Measurements from ENCODE around the gene RNF32.

Gene RNF32

DNA sequence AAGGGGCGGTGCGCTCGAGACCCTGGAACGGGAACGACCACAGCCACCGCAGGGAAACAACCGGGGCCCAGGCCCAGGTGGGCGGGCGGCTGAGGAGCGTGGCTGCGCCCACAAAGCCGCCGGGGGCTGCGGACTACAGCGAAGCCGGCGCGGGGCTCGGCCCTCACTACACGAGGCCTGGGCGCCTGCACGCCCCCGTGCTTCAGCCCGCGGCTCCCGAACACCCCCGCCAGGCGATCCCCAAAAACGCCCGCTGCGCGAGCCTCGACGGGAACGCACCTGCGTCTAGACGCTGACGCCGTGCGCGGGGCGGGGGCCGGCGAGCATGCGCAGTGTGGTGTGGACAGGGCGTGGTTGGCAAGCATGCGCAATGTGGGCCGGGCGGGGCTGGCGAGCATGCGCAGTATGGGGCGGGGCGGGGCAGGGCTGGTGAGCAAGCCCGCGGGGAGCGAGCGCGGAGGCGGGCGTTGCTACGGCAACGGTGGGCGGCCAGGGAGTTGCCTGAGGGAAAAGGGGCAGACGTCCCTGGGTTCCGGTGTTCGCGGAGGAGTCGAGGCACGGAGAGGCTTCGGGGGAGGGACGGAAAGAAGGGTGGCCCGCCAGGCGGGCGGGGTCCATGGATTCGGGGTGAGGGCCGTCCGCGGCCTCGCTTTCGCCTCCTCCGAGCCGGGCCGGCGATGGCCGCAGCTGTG lies at the start of gene RNF32:
Gene RNF32 (plus strand): TSS at position 518 of the 692 bp plus-strand sequence. CDS start 3,104 bp downstream, outside the sequence.
- peak; percentile 97 to 98 for DNase-seq

DNA sequence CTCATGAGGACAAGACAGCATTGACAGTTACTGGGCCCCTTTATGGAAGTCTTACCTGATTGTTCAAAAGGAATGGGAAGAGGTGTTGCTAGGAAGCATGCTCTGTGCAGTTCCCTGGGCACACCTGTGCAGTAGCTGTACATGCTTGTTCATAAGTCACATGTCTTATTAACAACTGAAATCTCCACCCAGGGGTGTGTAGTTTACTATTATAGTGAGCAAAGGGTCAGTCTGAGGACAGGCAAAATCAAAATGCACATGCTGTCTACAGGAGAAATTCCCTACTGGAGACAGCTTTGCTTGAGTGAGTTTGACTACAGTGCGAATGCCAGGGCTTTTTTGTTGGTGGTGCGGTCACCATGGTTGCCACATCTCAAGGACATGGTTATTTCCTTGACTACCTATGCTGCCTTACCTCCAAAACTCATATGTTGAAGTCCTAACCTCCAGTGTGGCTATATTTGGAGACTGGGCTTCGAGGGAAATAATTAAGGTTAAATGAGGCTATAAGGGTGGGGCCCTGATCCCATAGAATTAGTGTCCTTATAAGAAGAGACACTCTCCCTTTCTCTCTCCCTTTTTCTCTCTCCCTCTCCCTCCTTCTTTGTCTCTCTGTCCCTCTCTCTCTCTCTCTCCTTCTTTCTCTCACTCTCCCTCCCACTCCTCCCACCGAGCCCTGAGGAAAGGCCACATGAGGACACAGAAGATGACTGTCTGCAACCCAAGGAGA lies 48.3 kb upstream of the RNF32 start:
- DNase-seq: no peak

DNA sequence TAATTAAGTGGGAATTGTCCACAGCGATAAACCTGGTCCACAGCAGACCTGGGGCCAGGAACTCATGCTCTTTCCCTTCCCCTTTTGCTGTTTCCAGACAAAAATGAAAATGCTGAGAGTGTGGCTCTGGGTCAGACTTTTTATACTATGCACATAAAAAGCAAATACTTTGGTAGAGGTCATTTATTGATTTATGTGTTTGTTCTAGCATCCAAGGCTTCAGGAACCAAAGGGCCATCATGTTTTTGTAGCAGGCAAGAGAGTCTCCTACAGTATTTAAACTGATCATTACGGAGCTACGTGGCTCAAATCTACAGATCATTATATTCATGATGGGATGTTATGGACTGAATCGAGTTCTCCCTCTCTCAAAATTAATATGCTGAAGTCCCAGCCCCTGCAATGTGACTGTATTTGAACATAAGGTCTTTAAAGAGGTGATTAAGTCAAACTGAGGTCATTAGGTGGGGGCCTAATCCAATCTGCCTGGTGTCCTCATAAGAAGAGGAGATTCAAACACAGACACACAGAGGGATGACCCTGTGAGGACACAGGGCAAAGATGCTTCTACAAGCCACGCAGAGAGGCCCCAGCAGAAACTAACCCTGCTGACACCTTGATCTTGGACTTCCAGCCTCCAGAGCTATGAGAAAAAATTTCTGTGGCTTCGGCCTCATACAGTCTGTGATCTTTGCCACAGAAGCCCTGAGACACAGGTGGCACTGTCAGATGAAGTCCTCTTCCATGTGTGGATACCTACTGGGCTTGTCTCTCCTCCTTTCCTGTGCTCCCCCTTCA lies 46.1 kb upstream of the RNF32 start:
- no peak for DNase-seq

DNA sequence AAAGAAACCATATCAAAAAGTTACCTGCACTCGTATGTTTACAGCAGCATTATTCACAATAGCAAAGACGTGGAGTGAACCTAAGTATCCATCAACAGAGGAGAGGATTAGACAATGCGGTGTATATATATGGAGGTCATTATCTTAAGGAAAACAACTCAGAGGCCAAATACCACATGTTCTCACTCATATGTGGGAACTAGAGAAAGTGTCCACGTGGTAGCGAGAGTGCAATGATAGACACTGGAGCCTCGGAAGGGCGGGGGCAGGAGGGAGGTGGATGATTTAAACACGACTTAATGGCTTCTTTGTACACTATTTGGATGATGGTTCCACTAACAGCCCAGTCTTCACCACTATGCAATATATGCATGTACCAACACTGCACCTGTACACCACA lies 40.1 kb upstream of the RNF32 start:
- DNase-seq: no peak

DNA sequence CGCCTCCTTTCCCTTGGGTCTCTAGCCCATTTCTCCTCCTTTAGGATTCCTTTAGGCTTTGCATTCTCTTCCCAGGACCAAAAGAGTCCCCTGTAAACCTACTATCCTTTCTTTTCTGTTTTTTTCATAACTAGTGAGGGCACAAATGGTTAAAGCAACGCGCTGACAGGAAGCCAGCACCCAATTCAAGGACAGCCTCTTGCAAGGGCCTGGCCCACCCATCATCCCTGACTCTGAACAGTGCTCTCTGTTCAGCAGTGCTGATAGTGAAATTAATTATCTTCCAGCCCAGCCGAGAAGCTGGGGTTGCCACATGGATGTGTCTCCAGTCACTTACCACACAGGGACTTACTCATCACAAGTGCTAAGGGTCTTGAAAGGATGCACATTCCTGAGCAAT lies 38.3 kb upstream of the RNF32 start:
- DNase-seq: no peak

DNA sequence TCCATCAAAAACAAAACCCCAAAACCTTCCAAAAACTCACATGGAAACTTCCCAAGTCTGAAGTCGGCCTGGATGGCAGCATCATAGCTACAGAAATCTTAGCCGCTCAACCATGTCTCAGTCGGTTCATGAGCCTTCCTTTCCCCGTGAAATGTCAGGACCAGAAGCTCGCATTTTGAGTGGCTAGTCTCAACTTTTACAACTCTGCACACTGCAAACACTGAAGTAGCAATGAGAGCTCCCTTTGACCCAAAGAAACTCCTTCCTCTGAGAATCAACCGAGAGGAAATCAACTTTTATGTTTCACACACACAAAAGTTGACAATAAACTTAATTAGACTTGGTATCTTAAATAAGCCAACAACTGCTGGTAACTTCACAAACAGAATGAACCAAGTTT lies 37.6 kb upstream of the RNF32 start:
- DNase-seq: no peak

DNA sequence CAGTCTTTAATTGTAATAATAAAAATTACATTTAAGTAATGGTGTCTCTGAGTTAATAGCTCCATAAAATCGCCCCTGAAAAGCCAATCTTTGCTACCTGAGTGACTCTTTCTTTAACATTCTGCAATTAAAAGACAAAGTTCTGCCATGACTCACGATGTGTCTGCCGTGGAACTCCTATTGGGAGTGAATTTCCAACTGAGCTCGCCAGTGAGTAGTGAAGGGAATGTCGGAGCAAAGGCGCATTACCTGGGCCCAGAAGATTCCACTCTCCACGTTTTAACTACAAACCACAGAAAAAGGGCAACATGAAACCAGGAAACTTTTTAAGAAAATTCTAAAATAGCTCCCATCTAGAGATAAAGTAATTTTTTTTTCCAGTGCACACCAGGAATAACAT lies 36.9 kb upstream of the RNF32 start:
- DNase-seq: no peak

DNA sequence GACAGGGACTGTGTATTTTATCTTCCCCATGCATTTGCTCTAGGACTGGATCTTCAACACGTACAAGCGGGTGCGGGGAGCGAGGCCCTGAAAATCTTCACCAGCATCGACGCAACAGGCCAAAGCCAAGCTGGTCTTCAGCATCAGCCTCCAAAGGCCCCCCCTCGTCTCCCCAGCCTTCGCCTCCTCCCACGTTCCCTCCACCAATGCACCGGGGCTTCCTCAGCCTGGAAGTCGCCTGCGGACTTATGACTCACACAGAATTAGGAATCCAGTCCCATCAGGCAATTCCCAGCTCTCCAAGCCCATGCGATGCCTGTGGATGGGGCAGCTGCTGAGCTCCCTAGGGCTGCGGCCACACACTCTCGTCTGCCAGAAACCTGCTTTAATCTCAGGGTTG lies 36.3 kb upstream of the RNF32 start:
- DNase-seq: no peak

DNA sequence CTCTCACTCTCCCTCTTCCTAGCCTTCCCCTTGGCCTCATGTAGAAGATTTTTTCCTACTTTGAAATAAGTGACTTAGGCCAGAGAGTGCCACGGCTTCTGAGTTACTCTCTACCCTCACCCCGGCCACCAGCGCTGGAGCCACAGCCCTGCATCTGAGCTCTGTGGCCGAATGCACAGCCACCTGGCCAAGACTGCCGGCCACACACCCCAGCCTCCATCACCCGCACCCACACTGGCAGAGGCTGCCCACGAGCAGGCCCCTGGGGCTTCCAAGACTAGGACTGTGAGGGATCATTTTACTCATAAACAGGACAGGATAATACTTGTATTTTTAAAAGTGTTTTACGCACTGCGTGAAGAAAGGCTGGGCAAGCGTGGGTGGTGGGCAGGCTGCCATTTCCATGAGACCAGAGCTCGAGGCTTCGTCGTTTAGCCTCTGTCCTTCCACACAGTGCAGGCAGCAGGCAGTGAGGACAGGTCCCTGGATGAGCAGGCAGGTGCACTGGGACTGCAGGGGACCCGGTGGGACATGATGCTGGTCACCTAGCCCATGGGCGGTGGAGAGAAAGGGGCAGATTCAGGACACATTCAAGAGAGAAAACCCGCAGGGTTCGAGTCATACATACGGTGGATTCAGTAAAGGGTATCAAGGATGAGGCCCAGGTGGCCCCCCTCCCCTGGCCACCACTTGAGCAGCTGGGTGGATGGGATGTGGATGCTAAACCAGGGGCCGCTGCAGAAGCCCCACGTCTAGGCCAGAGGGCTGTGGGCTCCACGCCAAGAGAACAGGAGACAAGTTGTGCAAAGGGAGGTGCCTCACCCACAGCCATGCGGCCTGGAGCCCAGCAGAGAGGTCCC lies 35.5 kb upstream of the RNF32 start:
- DNase-seq: no peak

DNA sequence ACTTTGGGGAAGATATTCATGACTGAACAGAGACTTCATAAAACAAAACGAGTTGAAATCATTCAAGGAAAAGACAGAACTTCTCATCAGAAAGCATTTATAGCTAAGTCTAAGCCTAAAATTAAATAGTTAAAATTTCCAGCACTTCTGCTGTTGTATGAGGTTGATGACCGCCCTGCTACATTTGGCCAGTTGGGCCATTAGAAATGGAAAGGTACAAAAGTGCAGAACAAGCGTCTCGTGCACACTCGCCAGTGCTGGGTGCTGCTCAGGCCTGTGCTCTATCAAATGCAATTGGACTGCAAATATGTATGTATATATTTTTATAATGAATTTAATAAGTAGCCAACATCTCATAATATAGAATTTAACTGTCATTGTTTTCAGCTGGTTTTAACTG lies 34.4 kb upstream of the RNF32 start:
- no peak for DNase-seq

DNA sequence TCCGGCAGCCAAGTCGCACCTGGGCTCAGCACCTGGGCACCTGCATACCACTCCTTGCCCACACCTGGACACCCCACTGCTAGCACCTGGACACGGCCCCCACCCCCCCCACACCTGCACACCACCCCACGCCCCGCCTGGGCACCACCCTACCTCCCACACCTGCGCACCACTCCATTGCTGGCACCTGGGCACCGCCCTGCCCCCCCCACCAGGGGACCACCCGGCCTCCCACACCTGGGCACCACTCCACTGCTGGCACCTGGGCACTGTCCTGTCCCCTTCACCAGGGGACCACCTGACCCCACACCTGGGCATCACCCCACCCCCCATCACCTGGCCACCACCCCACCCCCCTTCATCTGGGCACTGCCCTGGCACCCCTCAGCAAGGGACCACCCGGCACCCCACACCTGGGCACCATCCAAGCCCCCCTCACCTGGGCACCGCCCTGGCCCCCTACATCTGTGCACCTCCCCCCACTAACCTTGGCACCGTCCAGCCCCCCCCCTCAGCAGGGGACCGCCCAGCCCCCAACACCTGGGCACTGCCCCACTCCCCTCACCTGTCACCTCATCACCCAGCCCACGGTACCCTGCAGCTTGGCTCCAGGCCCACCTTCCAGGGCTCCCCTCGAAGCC lies 33.8 kb upstream of the RNF32 start:
- no peak for DNase-seq

DNA sequence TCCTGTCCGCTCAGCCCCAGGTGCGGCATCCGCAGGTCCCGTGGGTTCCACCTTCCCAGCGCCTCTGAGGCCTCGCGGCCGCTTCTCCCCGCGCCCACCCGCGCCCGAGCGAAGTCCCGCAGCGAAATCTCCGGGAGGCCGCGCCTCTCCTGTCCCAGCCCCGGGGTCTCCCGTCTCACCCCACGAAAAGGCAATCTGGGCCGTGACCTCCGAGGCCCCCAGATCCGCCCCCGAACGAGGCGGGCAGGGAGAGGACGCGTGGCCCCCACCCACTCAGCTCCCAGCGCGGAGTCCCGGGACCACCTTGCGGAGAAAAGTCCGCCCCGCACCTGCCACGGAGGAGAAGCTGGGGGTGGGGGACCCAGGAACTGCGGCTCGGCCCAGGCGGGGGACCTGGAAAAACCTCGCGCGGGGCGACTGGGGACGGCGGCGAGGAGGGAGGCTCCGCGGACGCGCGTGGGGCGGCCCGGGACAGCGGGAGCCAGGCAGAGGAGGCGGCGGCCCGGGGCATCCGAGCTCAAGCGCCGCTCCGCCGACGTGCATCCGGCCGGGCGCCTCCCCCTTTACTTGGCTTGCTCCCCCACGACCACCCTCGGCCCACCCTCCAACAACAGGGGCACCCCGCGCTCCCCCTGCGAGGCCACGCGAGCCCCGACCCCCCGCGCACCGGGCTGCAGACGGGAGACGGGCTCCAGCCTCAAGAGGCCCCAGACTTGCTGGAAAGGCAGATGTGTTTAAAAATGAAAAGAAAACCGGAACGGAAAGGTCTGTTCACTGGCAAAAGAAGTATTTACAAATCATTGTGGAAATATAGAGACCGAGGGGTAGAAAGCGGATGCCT lies 33.0 kb upstream of the RNF32 start:
- DNase-seq: no peak

DNA sequence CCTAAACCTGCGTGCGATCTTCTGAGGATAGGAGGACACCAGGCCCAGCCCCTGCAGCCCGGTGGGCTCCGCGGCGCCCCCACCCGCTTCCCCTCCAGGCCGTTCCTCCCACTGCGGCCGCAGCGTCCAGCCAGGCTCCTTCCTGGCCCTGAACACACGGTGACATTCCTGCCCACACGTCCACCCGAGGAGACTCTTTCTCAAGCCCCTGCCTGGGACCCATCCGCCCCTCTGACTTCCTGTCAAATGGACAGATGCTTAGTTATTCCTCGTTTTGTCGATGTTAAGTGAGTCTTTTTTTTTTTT lies 32.4 kb upstream of the RNF32 start:
- no peak for DNase-seq

DNA sequence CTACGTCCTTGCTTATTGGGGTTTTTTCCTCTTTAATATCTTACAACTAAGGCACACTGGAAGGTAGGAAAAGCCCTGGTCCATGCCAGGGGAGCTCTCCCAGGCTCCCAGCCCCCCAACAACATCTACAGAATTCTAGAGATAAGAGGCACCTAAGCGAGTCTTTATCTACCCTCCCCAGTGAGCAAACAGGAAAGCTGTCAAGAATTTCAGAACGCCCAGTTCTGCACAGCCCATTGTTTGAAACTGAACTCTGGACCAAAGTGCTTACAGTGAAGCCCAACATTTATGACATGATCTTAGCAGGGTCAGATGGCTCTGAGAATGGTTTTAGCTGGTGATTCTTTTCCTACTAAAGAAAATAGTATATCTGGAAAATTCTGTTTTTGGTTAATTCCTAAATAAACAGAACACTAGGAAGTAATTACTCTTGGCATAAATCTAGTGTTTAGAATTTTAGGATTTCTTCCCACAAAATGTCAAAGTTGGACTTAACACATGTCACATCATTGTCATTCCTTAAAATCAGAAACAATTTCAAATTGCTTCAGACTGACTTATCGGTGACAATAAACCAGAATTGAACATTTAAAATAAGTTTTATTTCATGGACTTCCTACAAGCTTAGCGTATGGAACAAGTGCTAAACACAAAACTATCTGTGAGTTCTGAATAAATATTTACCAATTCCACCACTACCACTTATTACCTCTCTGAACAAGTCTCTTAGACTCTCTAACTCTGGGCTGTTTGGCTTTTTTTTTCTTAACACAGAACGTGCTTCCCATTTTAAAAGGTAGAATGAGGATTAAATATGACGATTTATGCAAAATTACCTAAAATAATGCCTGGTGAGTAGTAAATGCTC lies 31.3 kb upstream of the RNF32 start:
- DNase-seq: no peak

DNA sequence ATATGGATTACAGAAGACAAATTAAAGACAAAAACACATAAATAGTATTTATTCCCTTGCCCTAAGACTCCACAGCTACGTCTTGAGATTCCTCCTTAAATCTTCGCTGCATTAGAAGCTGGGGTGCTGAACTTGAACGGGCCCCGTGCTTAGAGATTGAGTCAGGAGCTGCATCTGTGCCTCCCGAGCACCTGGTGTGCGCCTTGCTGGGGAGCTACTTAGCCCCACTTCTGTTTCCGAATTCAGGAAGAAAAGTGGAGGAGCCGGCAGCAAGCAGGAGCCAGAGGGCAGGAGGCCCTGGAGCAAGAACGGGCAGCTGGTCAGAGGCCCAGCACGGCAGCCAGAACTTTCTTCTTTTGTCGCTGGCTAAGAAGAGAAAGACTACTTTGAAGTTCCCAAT lies 30.4 kb upstream of the RNF32 start:
- no peak for DNase-seq

DNA sequence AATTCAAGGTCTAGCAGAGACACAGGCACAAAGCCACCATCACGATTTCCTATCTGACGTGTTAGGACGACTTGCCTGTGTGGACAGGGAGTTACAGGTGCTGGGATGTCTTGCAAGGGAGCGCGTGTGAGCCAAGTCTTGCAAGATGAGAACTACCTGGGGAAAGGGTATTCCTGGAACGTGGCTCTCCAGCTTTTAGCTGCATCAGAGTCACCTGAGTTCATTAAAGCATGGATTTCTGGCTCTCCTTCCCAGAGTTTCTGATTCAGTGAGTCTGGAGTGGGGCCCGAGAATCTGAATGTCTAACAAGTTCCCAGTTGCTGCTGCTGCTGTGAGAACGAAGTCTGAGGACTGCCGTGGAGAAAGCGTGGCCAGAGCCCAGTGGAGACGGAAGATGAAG lies 30.0 kb upstream of the RNF32 start:
- DNase-seq: no peak

DNA sequence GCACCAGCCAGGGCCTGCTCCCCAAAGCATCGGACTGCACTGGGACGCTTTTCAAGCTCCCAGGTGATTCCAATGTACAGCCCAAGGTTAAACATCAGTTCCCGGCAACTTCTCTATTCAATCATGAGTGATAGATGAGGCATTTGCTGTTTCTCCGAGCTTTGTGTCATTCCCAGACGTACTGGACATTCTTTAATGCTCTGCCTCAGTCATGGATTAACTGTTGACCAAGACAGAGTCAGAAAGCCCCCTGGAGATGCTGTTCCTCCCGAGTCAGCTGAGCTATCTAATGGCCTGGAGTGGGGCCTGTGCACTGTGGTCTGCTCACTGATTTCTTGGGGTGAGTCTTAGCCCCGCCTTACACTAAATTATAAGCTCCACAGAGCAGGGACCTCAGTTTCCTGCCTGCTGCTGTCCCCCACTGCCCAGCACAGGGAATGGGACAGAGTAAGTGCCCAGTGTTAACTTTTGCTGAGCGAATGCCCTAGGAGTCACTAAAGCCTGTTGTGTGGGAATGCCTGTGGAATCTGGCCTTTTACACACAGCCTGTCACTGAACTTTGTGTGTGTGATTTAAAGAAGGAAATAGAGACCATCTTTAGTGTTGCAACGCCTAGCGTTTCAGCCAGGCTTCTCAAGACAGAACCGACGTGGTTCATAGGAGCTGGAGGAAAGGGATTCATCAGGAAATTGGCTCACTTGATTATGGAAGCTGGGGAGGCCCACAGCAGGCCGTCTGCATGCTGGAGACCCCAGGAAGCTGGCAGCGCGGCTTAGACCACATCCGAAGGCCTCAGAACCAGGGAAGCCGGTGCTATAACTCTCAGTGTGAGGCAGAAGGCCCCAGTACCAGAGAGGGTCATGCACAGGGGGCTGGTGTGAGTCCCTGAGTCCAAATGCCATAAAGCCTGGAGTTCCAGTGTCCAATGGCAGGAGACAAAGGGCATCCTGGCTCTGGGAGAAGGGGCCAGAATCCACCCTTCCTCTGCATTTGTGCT lies 29.3 kb upstream of the RNF32 start:
- DNase-seq: no peak

DNA sequence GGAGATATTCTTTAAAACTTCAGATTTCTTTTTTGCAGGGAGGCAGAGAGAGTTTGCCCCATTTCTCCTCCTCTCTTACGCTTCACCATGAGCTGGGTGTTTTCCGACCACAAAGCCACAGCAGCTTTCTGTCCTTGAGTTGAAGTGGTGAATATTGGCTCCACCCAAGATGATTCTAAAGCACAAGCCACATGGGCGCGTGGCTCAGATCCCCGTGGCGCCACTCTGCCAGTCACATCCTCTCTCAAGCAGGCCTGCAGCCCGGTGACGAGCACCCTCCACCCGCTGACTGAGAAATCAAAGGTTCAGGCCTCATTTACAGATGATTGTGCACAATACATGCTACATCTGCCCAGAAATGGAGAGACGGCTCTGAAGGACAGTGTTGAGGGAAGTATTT lies 27.6 kb upstream of the RNF32 start:
- DNase-seq: no peak
